K562 (cell line): ENCODE measurements around the gene TNIK. TPM values are rescaled to one million over a fixed set of nuclear protein-coding genes. Genes with fewer than 3 reads are reported as not detected.

Experiments
- IRF2 ChIP-seq: sonication (generic); formaldehyde crosslinking; IDR thresholded peaks from 2 replicates; pipeline ENCODE4 v1.8.1; 2022; ENCODE audit warnings: mild to moderate bottlenecking, missing genetic modification reagents
- NR2C1 ChIP-seq, 2 experiments: fragments of 450-650 bp; IDR thresholded peaks; 2 replicates each; pipeline ENCODE4 v1.6.1; 2017; ENCODE audit warnings: mild to moderate bottlenecking in 2 of 2, antibody characterized with exemption in 1 of 2, inconsistent platforms in 1 of 2, missing compliant biosample characterization in 1 of 2, missing genetic modification characterization in 1 of 2
- PCBP2 ChIP-seq: fragments of 200-400 bp; formaldehyde crosslinking; IDR thresholded peaks from 2 replicates; pipeline ENCODE4 v1.6.1; 2018; ENCODE audit warnings: low read length, low read depth, mild to moderate bottlenecking, moderate library complexity; ENCODE audit not compliant: poor library complexity, severe bottlenecking
- RNF2 ChIP-seq: sonication (generic); IDR thresholded peaks from 2 replicates; pipeline ENCODE4 v1.6.1; 2016
- TEAD2 ChIP-seq: fragments of 450-650 bp; IDR thresholded peaks from 2 replicates; pipeline ENCODE4 v1.6.1; 2016; ENCODE audit warnings: missing genetic modification characterization, control low read depth, missing compliant biosample characterization
- ZNF23 ChIP-seq: fragments of 250-450 bp; sonication (Bioruptor Pico); IDR thresholded peaks from 2 replicates; pipeline ENCODE4 v1.4.0; 2020; ENCODE audit warnings: mild to moderate bottlenecking
- ZNF507 ChIP-seq: conservative IDR thresholded peaks from 2 replicates; pipeline ENCODE4 v1.6.1; 2017; ENCODE audit warnings: missing genetic modification characterization, missing compliant biosample characterization
- polyA plus RNA-seq, 8 experiments: library from polyadenylated mRNA; depleted of rRNA in 4 of 8; stranded (reverse) in 5 of 8; unstranded in 3 of 8; fragments of >200 nt; fragmentation: Nextera tagmentation in 2 of 8; fragmentation: Illumina TruSeq in 1 of 8; extraction: Ambion mirVana in 2 of 8; extraction: Trizol in 1 of 8; gene quantifications; 2 replicates each; pipeline versions ENCODE4 v1.2.1 to v1.2.3, GENCODE V29; 2011 to 2014; ENCODE audit warnings: inconsistent platforms in 1 of 8, missing spikeins in 1 of 8
- total RNA-seq, 7 experiments: library from RNA; depleted of rRNA in 6 of 7; stranded (reverse); fragments of >200 nt in 6 of 7; fragmentation: Illumina TruSeq in 2 of 7; extraction: Trizol in 2 of 7; gene quantifications; 2 replicates each; pipeline versions ENCODE4 v1.2.1 to v1.2.3, GENCODE V29; 2011 to 2021; ENCODE audit warnings: low replicate concordance in 1 of 7
- TF ChIP-seq, protein P1 (sequence below): sonication (generic); formaldehyde crosslinking; IDR thresholded peaks from 2 replicates; pipeline ENCODE4 v1.8.0; 2022; ENCODE audit warnings: mild to moderate bottlenecking, missing genetic modification reagents
- TF ChIP-seq, protein P2 (sequence below): fragments of 250-450 bp; sonication (Bioruptor Pico); IDR thresholded peaks from 2 replicates; pipeline ENCODE4 v1.8.0; 2021; ENCODE audit warnings: mild to moderate bottlenecking, moderate library complexity
- TF ChIP-seq, protein P3 (sequence below): sonication (generic); formaldehyde crosslinking; IDR thresholded peaks from 2 replicates; pipeline ENCODE4 v1.8.0; 2023; ENCODE audit warnings: missing genetic modification reagents, mild to moderate bottlenecking, borderline replicate concordance
- TF ChIP-seq, protein P4 (sequence below): fragments of 450-650 bp; conservative IDR thresholded peaks from 2 replicates; pipeline ENCODE4 v1.6.1; 2016; ENCODE audit warnings: missing genetic modification characterization, low read depth, mild to moderate bottlenecking, missing compliant biosample characterization, moderate library complexity
- TF ChIP-seq, protein P5 (sequence below): sonication (generic); formaldehyde crosslinking; IDR thresholded peaks from 2 replicates; pipeline ENCODE4 v1.8.0; 2022; ENCODE audit warnings: missing genetic modification reagents, mild to moderate bottlenecking, borderline replicate concordance
- TF ChIP-seq, protein P6 (sequence below): fragments of 450-650 bp; IDR thresholded peaks from 2 replicates; pipeline ENCODE4 v1.7.1; 2018; ENCODE audit warnings: mild to moderate bottlenecking, low read depth; ENCODE audit not compliant: partially characterized antibody

TNIK gene
- total and polyA plus RNA-seq, 9 of the 15 experiments (the other 6 are each of a cell fraction or from before 2014, with no cell fraction given) = 6.6 to 39.0 (median 24.7) TPM

DNA sequence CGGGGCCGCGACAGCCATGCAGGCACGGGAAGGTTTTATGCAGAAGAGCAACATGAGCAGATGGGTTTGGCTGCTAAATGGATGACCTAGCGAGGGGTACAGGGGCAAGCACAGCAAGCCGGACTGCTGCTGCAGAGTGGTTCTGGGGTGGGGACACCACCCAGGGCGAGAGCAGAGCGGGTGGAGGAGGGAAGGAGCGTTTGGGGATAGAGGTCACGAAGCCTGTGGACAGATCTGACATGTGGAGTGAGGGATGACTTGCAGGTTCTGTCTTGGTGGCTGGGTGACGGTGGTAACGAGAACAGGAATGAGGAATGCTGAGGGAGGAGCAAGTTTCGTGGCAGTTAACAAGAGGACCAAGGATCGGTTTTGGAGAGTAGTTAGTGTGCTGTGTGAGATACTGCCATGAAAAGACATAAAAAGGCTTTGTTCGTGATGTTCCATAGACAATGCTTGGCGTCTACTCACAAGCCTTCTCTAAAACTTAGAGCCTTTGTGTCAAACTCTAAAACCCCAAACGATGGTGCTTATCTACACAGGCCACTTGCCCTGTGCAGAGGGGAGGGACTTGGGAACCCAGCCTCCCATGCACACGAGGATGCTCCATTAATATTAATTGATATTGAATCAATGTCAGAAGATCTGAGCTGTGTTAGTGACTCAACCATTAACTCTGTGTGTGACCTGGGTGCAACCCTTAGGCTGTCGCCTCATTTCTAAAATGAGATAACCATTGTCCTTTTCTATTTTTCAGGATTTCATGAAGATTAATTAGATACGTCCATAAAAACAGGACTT, 301.0 kb downstream of the TNIK start (continued):
- TF ChIP-seq, protein P1, sequence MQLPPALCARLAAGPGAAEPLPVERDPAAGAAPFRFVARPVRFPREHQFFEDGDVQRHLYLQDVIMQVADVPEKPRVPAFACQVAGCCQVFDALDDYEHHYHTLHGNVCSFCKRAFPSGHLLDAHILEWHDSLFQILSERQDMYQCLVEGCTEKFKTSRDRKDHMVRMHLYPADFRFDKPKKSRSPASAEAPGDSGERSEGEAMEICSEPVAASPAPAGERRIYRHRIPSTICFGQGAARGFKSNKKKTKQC (CRISPR knock-in tag) = no peak
- TF ChIP-seq, protein P2, sequence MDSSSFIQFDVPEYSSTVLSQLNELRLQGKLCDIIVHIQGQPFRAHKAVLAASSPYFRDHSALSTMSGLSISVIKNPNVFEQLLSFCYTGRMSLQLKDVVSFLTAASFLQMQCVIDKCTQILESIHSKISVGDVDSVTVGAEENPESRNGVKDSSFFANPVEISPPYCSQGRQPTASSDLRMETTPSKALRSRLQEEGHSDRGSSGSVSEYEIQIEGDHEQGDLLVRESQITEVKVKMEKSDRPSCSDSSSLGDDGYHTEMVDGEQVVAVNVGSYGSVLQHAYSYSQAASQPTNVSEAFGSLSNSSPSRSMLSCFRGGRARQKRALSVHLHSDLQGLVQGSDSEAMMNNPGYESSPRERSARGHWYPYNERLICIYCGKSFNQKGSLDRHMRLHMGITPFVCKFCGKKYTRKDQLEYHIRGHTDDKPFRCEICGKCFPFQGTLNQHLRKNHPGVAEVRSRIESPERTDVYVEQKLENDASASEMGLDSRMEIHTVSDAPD (CRISPR knock-in tag) = no peak
- TF ChIP-seq, protein P3, sequence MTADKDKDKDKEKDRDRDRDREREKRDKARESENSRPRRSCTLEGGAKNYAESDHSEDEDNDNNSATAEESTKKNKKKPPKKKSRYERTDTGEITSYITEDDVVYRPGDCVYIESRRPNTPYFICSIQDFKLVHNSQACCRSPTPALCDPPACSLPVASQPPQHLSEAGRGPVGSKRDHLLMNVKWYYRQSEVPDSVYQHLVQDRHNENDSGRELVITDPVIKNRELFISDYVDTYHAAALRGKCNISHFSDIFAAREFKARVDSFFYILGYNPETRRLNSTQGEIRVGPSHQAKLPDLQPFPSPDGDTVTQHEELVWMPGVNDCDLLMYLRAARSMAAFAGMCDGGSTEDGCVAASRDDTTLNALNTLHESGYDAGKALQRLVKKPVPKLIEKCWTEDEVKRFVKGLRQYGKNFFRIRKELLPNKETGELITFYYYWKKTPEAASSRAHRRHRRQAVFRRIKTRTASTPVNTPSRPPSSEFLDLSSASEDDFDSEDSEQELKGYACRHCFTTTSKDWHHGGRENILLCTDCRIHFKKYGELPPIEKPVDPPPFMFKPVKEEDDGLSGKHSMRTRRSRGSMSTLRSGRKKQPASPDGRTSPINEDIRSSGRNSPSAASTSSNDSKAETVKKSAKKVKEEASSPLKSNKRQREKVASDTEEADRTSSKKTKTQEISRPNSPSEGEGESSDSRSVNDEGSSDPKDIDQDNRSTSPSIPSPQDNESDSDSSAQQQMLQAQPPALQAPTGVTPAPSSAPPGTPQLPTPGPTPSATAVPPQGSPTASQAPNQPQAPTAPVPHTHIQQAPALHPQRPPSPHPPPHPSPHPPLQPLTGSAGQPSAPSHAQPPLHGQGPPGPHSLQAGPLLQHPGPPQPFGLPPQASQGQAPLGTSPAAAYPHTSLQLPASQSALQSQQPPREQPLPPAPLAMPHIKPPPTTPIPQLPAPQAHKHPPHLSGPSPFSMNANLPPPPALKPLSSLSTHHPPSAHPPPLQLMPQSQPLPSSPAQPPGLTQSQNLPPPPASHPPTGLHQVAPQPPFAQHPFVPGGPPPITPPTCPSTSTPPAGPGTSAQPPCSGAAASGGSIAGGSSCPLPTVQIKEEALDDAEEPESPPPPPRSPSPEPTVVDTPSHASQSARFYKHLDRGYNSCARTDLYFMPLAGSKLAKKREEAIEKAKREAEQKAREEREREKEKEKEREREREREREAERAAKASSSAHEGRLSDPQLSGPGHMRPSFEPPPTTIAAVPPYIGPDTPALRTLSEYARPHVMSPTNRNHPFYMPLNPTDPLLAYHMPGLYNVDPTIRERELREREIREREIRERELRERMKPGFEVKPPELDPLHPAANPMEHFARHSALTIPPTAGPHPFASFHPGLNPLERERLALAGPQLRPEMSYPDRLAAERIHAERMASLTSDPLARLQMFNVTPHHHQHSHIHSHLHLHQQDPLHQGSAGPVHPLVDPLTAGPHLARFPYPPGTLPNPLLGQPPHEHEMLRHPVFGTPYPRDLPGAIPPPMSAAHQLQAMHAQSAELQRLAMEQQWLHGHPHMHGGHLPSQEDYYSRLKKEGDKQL (CRISPR knock-in tag) = no peak
- TF ChIP-seq NR2C1 (IDR thresholded peaks at IDR 0.05) = peak; percentile 84
- TF ChIP-seq NR2C1 (tag; IDR thresholded peaks at IDR 0.05) = peak; percentile 83
- TF ChIP-seq RNF2 = no peak
- TF ChIP-seq, protein P4, sequence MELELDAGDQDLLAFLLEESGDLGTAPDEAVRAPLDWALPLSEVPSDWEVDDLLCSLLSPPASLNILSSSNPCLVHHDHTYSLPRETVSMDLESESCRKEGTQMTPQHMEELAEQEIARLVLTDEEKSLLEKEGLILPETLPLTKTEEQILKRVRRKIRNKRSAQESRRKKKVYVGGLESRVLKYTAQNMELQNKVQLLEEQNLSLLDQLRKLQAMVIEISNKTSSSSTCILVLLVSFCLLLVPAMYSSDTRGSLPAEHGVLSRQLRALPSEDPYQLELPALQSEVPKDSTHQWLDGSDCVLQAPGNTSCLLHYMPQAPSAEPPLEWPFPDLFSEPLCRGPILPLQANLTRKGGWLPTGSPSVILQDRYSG = 0 out of 2 replicates have a peak, but pooled peaks have one; percentile 50
- TF ChIP-seq PCBP2 = no peak
- no peak for TF ChIP-seq IRF2 (CRISPR knock-in tag)
- TF ChIP-seq TEAD2 = no peak
- TF ChIP-seq, protein P5, sequence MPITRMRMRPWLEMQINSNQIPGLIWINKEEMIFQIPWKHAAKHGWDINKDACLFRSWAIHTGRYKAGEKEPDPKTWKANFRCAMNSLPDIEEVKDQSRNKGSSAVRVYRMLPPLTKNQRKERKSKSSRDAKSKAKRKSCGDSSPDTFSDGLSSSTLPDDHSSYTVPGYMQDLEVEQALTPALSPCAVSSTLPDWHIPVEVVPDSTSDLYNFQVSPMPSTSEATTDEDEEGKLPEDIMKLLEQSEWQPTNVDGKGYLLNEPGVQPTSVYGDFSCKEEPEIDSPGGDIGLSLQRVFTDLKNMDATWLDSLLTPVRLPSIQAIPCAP (CRISPR knock-in tag) = no peak
- TF ChIP-seq, protein P6, sequence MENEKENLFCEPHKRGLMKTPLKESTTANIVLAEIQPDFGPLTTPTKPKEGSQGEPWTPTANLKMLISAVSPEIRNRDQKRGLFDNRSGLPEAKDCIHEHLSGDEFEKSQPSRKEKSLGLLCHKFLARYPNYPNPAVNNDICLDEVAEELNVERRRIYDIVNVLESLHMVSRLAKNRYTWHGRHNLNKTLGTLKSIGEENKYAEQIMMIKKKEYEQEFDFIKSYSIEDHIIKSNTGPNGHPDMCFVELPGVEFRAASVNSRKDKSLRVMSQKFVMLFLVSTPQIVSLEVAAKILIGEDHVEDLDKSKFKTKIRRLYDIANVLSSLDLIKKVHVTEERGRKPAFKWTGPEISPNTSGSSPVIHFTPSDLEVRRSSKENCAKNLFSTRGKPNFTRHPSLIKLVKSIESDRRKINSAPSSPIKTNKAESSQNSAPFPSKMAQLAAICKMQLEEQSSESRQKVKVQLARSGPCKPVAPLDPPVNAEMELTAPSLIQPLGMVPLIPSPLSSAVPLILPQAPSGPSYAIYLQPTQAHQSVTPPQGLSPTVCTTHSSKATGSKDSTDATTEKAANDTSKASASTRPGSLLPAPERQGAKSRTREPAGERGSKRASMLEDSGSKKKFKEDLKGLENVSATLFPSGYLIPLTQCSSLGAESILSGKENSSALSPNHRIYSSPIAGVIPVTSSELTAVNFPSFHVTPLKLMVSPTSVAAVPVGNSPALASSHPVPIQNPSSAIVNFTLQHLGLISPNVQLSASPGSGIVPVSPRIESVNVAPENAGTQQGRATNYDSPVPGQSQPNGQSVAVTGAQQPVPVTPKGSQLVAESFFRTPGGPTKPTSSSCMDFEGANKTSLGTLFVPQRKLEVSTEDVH = no peak
- no peak for TF ChIP-seq ZNF507 (tag)
- no peak for TF ChIP-seq ZNF23
